MCF 10A (cell line): Measurements from ENCODE around the gene ZFP28. TPM values are rescaled to one million over a fixed set of nuclear protein-coding genes. Genes with fewer than 3 reads are reported as not detected.

Experiments
- BruUV-seq: library from RNA; stranded (reverse); fragments of 400-500 nt; replicated peaks from 2 replicates; lab custom pipeline; 2021; lab: Mats Ljungman, UMichigan
- CTCF ChIA-PET: fragments of 300-600 bp; sonication (Branson Sonifier 250); formaldehyde crosslinking; extraction: SDS; loops from one replicate; lab custom pipeline; 2021; ENCODE audit warnings: antibody characterized with exemption, inconsistent platforms; lab: Yijun Ruan, JAX
- POLR2A ChIA-PET: fragments of 300-600, 350-650 bp; sonication (Branson Sonifier 250); formaldehyde crosslinking; extraction: SDS; loops from one replicate; lab custom pipeline; 2020; ENCODE audit warnings: antibody characterized with exemption, inconsistent platforms; lab: Yijun Ruan, JAX
- DNase-seq: peaks from one replicate; pipeline ENCODE4 v3.0.0-alpha.2; 2018; ENCODE audit not compliant: unreplicated experiment
- H3K27ac Mint-ChIP-seq: one replicate; pipeline ENCODE4 v1.8.0; 2022; ENCODE audit warnings: mild to moderate bottlenecking, low read depth, mixed read lengths; ENCODE audit not compliant: unreplicated experiment
- H3K27me3 Mint-ChIP-seq: one replicate; pipeline ENCODE4 v1.8.0; 2022; ENCODE audit warnings: mixed read lengths; ENCODE audit not compliant: insufficient read depth, unreplicated experiment
- H3K36me3 Mint-ChIP-seq: one replicate; pipeline ENCODE4 v1.8.0; 2022; ENCODE audit warnings: mild to moderate bottlenecking, moderate library complexity, mixed read lengths; ENCODE audit not compliant: insufficient read depth, unreplicated experiment
- H3K4me1 Mint-ChIP-seq: one replicate; pipeline ENCODE4 v1.8.0; 2022; ENCODE audit warnings: mixed read lengths; ENCODE audit not compliant: insufficient read depth, unreplicated experiment
- H3K4me3 Mint-ChIP-seq: one replicate; pipeline ENCODE4 v1.8.0; 2022; ENCODE audit warnings: mild to moderate bottlenecking, moderate library complexity, mixed read lengths; ENCODE audit not compliant: unreplicated experiment
- H3K9me3 Mint-ChIP-seq: one replicate; pipeline ENCODE4 v1.8.0; 2022; ENCODE audit warnings: mixed read lengths; ENCODE audit not compliant: unreplicated experiment
- intact Hi-C: fragments of 100-400 bp; cut with micrococcal nuclease; formaldehyde crosslinking; loops from 2 replicates; pipeline ENCODE4 v1.14.1; 2022
- total RNA-seq: library from RNA; stranded (reverse); gene quantifications from 2 replicates; pipeline ENCODE4 v1.2.3, GENCODE V29; 2022
- TF ChIP-seq, protein P1 (sequence below): fragments of 200-600 bp; IDR thresholded peaks from one replicate; pipeline ENCODE4 v1.8.0; 2022; ENCODE audit warnings: antibody characterized with exemption, mild to moderate bottlenecking; ENCODE audit not compliant: unreplicated experiment

The ZFP28 gene
- total RNA-seq, 1 experiment from 2014 or later: not detected

DNA sequence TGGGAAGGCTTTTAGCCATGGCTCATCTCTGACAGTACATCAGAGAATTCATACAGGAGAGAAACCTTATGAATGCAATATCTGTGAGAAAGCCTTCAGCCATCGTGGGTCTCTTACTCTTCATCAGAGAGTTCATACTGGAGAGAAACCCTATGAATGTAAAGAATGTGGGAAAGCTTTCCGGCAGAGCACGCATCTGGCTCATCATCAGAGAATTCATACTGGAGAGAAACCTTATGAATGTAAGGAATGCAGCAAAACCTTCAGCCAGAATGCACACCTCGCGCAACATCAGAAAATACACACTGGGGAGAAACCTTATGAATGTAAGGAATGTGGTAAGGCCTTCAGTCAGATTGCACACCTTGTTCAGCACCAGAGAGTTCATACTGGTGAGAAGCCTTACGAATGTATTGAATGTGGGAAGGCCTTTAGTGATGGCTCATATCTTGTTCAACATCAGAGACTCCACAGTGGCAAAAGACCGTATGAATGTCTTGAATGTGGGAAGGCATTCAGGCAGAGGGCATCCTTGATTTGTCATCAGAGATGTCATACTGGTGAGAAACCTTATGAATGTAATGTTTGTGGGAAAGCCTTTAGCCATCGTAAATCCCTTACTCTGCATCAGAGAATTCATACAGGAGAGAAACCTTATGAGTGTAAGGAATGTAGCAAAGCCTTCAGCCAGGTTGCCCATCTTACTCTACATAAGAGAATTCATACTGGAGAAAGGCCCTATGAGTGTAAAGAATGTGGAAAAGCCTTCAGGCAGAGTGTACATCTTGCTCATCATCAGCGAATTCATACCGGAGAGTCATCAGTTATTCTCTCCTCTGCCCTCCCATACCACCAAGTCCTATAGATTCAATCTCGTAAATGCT, 39.2 kb downstream of the ZFP28 start:
- H3K9me3 Mint-ChIP-seq: peaks cover 28% of the 10 kb centered on the region
- TF ChIP-seq, protein P1, sequence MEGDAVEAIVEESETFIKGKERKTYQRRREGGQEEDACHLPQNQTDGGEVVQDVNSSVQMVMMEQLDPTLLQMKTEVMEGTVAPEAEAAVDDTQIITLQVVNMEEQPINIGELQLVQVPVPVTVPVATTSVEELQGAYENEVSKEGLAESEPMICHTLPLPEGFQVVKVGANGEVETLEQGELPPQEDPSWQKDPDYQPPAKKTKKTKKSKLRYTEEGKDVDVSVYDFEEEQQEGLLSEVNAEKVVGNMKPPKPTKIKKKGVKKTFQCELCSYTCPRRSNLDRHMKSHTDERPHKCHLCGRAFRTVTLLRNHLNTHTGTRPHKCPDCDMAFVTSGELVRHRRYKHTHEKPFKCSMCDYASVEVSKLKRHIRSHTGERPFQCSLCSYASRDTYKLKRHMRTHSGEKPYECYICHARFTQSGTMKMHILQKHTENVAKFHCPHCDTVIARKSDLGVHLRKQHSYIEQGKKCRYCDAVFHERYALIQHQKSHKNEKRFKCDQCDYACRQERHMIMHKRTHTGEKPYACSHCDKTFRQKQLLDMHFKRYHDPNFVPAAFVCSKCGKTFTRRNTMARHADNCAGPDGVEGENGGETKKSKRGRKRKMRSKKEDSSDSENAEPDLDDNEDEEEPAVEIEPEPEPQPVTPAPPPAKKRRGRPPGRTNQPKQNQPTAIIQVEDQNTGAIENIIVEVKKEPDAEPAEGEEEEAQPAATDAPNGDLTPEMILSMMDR: no peak
- CTCF ChIA-PET: no interaction called here
- H3K27ac Mint-ChIP-seq: no peak overlapping the region
- H3K4me3 Mint-ChIP-seq: no peak overlapping the region
- no peaks in the 10 kb centered on the region for H3K4me1 Mint-ChIP-seq
- DNase-seq: no peak
- intact Hi-C loops: no loop called here
- H3K36me3 Mint-ChIP-seq: no peaks in the 10 kb centered on the region
- POLR2A ChIA-PET: no interaction called here
- no TSS peak for BruUV-seq
- no peaks in the 10 kb centered on the region for H3K27me3 Mint-ChIP-seq

DNA sequence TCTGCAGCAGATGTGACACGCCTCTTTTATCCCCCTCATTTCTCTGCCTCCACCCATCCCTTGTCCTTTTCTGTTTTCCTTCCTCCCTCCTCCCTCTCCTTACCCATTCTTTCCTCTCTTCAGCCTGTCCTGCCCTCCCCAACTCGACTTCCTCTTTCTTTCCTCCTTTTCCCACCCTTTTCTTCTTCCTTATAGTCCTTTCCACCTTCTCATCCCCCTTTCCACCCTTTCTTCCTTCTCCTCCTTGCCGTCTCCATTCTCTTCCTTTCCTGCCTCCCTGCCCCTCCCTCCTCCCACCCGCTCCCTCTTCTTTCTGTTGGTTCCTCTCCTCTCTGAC, 55.7 kb downstream of the ZFP28 start:
- Mint-ChIP-seq H3K9me3 (no peaks in the 10 kb centered on the region), H3K4me3 (peak overlapping the region; percentile 83), H3K4me1 (peaks cover 22% of the 10 kb centered on the region), H3K27ac (peak overlapping the region; percentile 60), H3K36me3 (no peaks in the 10 kb centered on the region), H3K27me3 (no peaks in the 10 kb centered on the region)
- DNase-seq: no peak
- TF ChIP-seq, protein P1: no peak
- intact Hi-C loops: no loop called here
- no TSS peak for BruUV-seq
- ChIA-PET CTCF (no interaction called here), POLR2A (no interaction called here)

DNA sequence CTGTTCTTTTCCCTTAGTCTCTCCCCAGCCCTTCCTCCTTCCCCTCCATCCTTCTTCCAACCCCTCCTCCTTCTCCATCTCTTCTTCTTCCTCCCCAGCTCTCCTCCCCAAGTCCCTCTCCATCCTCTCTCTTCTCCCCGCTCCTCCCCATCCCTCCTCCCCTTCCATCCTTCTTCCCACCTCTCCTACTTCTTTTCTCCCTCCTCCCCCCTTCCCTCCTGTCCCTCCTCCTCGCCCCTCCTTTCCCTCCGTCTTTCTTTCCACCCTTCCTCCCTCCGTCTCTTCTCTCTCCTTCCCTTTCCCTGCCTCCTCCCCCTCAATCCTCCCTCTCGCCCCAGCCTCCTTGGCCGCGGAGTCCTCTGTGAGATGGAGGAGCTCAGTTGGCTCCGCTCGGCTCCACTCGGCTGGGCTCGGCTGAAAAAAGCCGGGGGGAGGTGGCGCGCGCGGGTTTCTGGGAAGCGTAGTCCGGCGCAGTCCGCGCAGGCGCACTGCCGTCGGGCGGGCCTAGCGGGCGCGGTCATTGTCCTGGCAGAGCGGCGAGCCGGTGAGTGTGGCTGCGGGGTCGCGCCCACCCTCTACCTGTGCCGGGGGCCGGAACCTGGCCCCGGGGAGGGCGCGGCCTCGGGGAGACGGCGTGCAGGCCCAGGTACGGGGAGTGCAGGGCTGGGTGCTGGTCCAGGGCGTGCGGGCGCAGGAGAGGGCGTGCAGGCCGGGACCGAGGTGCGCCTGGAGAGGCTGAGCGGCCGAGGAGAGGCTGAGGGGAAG, 56.2 kb downstream of the ZFP28 start, which contains the start of gene ZNF71:
Gene ZNF71, plus strand, starts transcription at position 520 of the 765 bp plus-strand sequence. CDS start 6,257 bp downstream, outside the sequence.
- ChIA-PET POLR2A (no interaction called here), CTCF (interaction anchor here (0.6 kb wide), 1 partner anchor 1683 kb away, joined by 4 read pairs; no protein-coding TSS in a partner anchor)
- H3K27ac Mint-ChIP-seq: peak within 1 kb of the TSS; percentile 60
- H3K4me1 Mint-ChIP-seq: peaks cover 22% of the 10 kb centered on the region
- H3K36me3 Mint-ChIP-seq: no peaks in the 10 kb centered on the region
- TF ChIP-seq, protein P1: no peak
- intact Hi-C loops: no loop called here
- peak; percentile 84 for DNase-seq
- H3K4me3 Mint-ChIP-seq: peak within 1 kb of the TSS; percentile 83
- no peaks in the 10 kb centered on the region for H3K9me3 Mint-ChIP-seq
- no peaks in the 10 kb centered on the region for H3K27me3 Mint-ChIP-seq
- no TSS peak for BruUV-seq

DNA sequence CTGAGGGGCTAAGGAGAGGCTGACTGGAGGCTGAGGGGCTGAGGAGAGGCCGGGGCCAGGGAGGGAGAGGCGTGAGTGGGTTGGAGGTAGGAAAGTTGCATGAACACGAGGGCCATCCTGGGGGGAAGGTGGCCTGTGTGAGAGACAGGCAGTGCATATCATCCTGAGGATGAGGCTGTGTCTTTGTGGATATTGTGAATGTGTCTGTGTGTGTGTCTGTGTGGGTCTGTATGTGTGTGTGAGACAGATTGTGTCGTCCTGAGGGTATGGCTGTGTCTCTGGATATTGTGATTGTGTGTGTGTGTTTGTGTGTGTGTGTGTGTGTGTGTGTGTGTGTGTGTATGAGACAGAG, 56.8 kb downstream of the ZFP28 start:
- intact Hi-C loops: no loop called here
- Mint-ChIP-seq H3K4me1 (peaks cover 22% of the 10 kb centered on the region), H3K36me3 (no peaks in the 10 kb centered on the region), H3K9me3 (no peaks in the 10 kb centered on the region), H3K27ac (peak overlapping the region; percentile 60), H3K27me3 (no peaks in the 10 kb centered on the region), H3K4me3 (peak overlapping the region; percentile 83)
- POLR2A ChIA-PET: no interaction called here
- TF ChIP-seq, protein P1: no peak
- no peak for DNase-seq
- CTCF ChIA-PET: interaction anchor here (0.6 kb wide), 1 partner anchor 1683 kb away, joined by 4 read pairs; no protein-coding TSS in a partner anchor
- no TSS peak for BruUV-seq
